RWPE2 (cell line): ENCODE measurements around the gene RUNX3.
A peak's percentile ranks its signal among the peaks of the same experiment; 100 is the strongest.

Source experiments
- ATAC-seq: fragments of 200-7000 bp; cut with Tn5 transposase; 3 replicates; pipeline ENCODE4 v1.9.1; 2021; ENCODE audit warnings: low read depth
- DNase-seq: peaks from one replicate; pipeline ENCODE4 v3.0.0-alpha.2; 2020; ENCODE audit warnings: low spot score
- H3K27ac ChIP-seq: fragments of 450-650 bp; 2 replicates; pipeline ENCODE4 v1.5.1; 2017; ENCODE audit warnings: mild to moderate bottlenecking; ENCODE audit not compliant: poor library complexity, severe bottlenecking
- H3K27me3 ChIP-seq: fragments of 250-450 bp; sonication (Bioruptor Pico); 2 replicates; pipeline ENCODE4 v1.5.1; 2021; ENCODE audit warnings: mild to moderate bottlenecking, moderate library complexity; ENCODE audit not compliant: insufficient read depth, poor library complexity, severe bottlenecking
- H3K36me3 ChIP-seq: fragments of 250-450 bp; sonication (Bioruptor Pico); 2 replicates; pipeline ENCODE4 v1.5.1; 2020; ENCODE audit warnings: low read depth, mild to moderate bottlenecking, moderate library complexity
- H3K4me1 ChIP-seq: fragments of 250-450 bp; sonication (Bioruptor Pico); 2 replicates; pipeline ENCODE4 v1.5.1; 2021; ENCODE audit warnings: mild to moderate bottlenecking, moderate library complexity; ENCODE audit not compliant: insufficient read depth, poor library complexity, severe bottlenecking
- H3K4me3 ChIP-seq: fragments of 250-450 bp; sonication (Bioruptor Pico); 2 replicates; pipeline ENCODE4 v1.5.1; 2021; ENCODE audit warnings: mild to moderate bottlenecking, moderate library complexity; ENCODE audit not compliant: severe bottlenecking
- H3K9me3 ChIP-seq: fragments of 250-450 bp; sonication (Bioruptor Pico); 2 replicates; pipeline ENCODE4 v1.5.1; 2021; ENCODE audit warnings: mild to moderate bottlenecking, moderate library complexity; ENCODE audit not compliant: severe bottlenecking
- CTCF ChIP-seq: fragments of 450-650 bp; IDR thresholded peaks from one replicate; pipeline ENCODE4 v1.5.1; 2017; ENCODE audit warnings: mild to moderate bottlenecking, moderate library complexity; ENCODE audit not compliant: poor library complexity, severe bottlenecking

The RUNX3 gene

GRCh38 chr1:24952413-24952841 is 22.4 kb upstream of the RUNX3 start:
- peaks cover 17% of the 10 kb centered on the region for H3K4me1 ChIP-seq
- peak; percentile 8 for TF ChIP-seq CTCF
- no peak overlapping the region for H3K4me3 ChIP-seq
- no peaks in the 10 kb centered on the region for H3K27me3 ChIP-seq
- no peaks in the 10 kb centered on the region for H3K36me3 ChIP-seq
- no peaks in the 10 kb centered on the region for H3K9me3 ChIP-seq
- DNase-seq (peak; percentile 23), ATAC-seq (no peak)
- peak overlapping the region; percentile 12 for H3K27ac ChIP-seq

- no peak for DNase-seq
- Histone ChIP-seq H3K36me3 (no peaks in the 10 kb centered on the region), H3K27me3 (no peaks in the 10 kb centered on the region), H3K4me3 (no peak overlapping the region), H3K9me3 (no peaks in the 10 kb centered on the region), H3K27ac (peak overlapping the region; percentile 12), H3K4me1 (peaks cover 17% of the 10 kb centered on the region)
- ATAC-seq = no peak
- TF ChIP-seq CTCF = no peak
These were observed 21.8 kb upstream of the RUNX3 start for GRCh38 chr1:24951810-24952412.

- no peaks in the 10 kb centered on the region for H3K9me3 ChIP-seq
- H3K4me3 ChIP-seq = no peak overlapping the region
- H3K27me3 ChIP-seq = no peaks in the 10 kb centered on the region
- ATAC-seq = no peak
- no peaks in the 10 kb centered on the region for H3K36me3 ChIP-seq
- TF ChIP-seq CTCF = no peak
- peak overlapping the region; percentile 12 for H3K27ac ChIP-seq
- peaks cover 17% of the 10 kb centered on the region for H3K4me1 ChIP-seq
- DNase-seq = no peak
These were observed 21.3 kb upstream of the RUNX3 start for GRCh38 chr1:24951337-24951736.

GRCh38 chr1:24949331-24949881 is 19.3 kb upstream of the RUNX3 start:
- H3K9me3 ChIP-seq = no peaks in the 10 kb centered on the region
- DNase-seq (no peak), ATAC-seq (peak; percentile 86)
- peaks cover 9% of the 10 kb centered on the region for H3K4me1 ChIP-seq
- no peak overlapping the region for H3K4me3 ChIP-seq
- peak overlapping the region; percentile 71 for H3K27ac ChIP-seq
- TF ChIP-seq CTCF = no peak
- H3K27me3 ChIP-seq = no peaks in the 10 kb centered on the region
- no peaks in the 10 kb centered on the region for H3K36me3 ChIP-seq
